ENCODE measurements around the gene PRUNE2. TPM values are rescaled to one million over a fixed set of nuclear protein-coding genes. Genes with fewer than 3 reads are reported as not detected.

Gene PRUNE2
- total and polyA plus RNA-seq, 9 of the 15 experiments (the other 6 are each of a cell fraction or from before 2014, with no cell fraction given) = 0.05 to 0.45 (median 0.18) TPM; not detected in 1

GRCh38 chr9:76595645-76596044 is 310.3 kb downstream of the PRUNE2 start:
- H3K79me2 ChIP-seq (ENCODE audit: control insufficient read depth, insufficient read depth, low read length) = no peaks in the 10 kb centered on the region
- H3K9me3 ChIP-seq (replicated peaks; ENCODE audit: control insufficient read depth, insufficient read depth, low read depth, low read length) = no peaks in the 10 kb centered on the region
- H3K4me1 ChIP-seq (replicated peaks in 1 of 2; ENCODE audit: control insufficient read depth in 2 of 2, insufficient read depth in 2 of 2, low read length in 2 of 2) = no peaks in the 10 kb centered on the region
- intact Hi-C loops (cut with micrococcal nuclease) = no loop called here
- H2AFZ ChIP-seq (ENCODE audit: low read depth, low read length) = no peak overlapping the region
- no peaks in the 10 kb centered on the region for H3K9me1 ChIP-seq (ENCODE audit: control insufficient read depth, insufficient read depth, low read length)
- CTCF ChIA-PET (ENCODE audit: low intra/inter-chr PET ratio) = no interaction called here
- TF ChIP-seq PKNOX1 (IDR thresholded peaks at IDR 0.05) (no peak), SRSF3 (IDR thresholded peaks at IDR 0.05; ENCODE audit: insufficient read depth, low read length) (no peak), MGA (IDR thresholded peaks at IDR 0.05) (no peak), ZC3H4 (CRISPR knock-in tag; IDR thresholded peaks at IDR 0.05; ENCODE audit: borderline replicate concordance) (no peak), POLR2A (conservative IDR thresholded peaks at IDR 0.05) (no peak), ZKSCAN1 (IDR thresholded peaks at IDR 0.05; ENCODE audit: low read depth, low read length) (no peak), ZNF695 (CRISPR knock-in tag; IDR thresholded peaks at IDR 0.05) (no peak), ADNP (tag; IDR thresholded peaks at IDR 0.05) (no peak), CREB1 (IDR thresholded peaks at IDR 0.05) (no peak), CREB1 (CRISPR knock-in tag; IDR thresholded peaks at IDR 0.05) (no peak), HMGN3 (IDR thresholded peaks at IDR 0.05; ENCODE audit: borderline replicate concordance, extremely low read depth, insufficient read length, low read depth, low read length) (no peak)
- POLR2A ChIA-PET = interaction anchor here (0.5 kb wide), 1 partner anchor 74 kb away, joined by 3 read pairs; no protein-coding TSS in a partner anchor
- H4K20me1 ChIP-seq (replicated peaks; ENCODE audit: control insufficient read depth, insufficient read depth, low read length) = no peaks in the 10 kb centered on the region
- no peaks in the 10 kb centered on the region for H3K27me3 ChIP-seq (ENCODE audit: control insufficient read depth in 2 of 2, insufficient read depth in 2 of 2, low read length in 2 of 2)
- DNase-seq (ENCODE audit: extremely low read depth in 1 of 4, low spot score in 3 of 4) = no peak
- no peak overlapping the region for H3K4me2 ChIP-seq (ENCODE audit: insufficient read depth, low read length)
- no peak for FAIRE-seq
- H3K36me3 ChIP-seq (ENCODE audit: control insufficient read depth, insufficient read depth, low read length) = no peaks in the 10 kb centered on the region
- ATAC-seq = no peak
- H3K9ac ChIP-seq (ENCODE audit: insufficient read depth in 1 of 2, low read depth in 2 of 2, low read length in 2 of 2) = no peak overlapping the region
- H3K27ac ChIP-seq (ENCODE audit: extremely low read depth, low read depth, low read length) = no peak overlapping the region
- in situ Hi-C loops (cut with MboI) = no loop called here
- no TSS peak for BruUV-seq (replicated peaks)
- WGBS (ENCODE audit: insufficient coverage, low coverage, missing lambda C conversion rate) = 8% methylated on average over 3 of the region's 3 CpGs
- no peak overlapping the region for H3K4me3 ChIP-seq

All from K562 (cell line).